ENCODE measurements around the gene CCL13.

- no peak for TF ChIP-seq REST (IDR thresholded peaks at IDR 0.05; ENCODE audit: low read depth)
- no peak for TF ChIP-seq NFIC (IDR thresholded peaks at IDR 0.05)
- no peak for TF ChIP-seq RAD21 (IDR thresholded peaks at IDR 0.05; ENCODE audit: low read depth)
- TF ChIP-seq USF1 (IDR thresholded peaks at IDR 0.05): no peak
- TF ChIP-seq TAF1 (IDR thresholded peaks at IDR 0.05; ENCODE audit: low read depth): no peak
- TF ChIP-seq TEAD4 (IDR thresholded peaks at IDR 0.05): no peak
- no peak for TF ChIP-seq MAX (IDR thresholded peaks at IDR 0.05)
These were observed 30.0 kb downstream of the CCL13 start for GRCh38 chr17:34386343-34386696.

Data from Ishikawa (cell line).